Esophagus squamous epithelium (tissue), 4 donors: Measurements from ENCODE around the gene GAS5.

Experiments used
- CTCF ChIP-seq, 6 experiments: fragments of 450-650 bp in 4 of 6; fragments of 200-600 bp in 2 of 6; sonication (generic) in 2 of 6; IDR thresholded peaks; one replicate each; pipeline ENCODE4 v1.5.1; 2016 to 2019; ENCODE audit warnings: antibody characterized with exemption in 6 of 6, mild to moderate bottlenecking in 4 of 6, moderate library complexity in 4 of 6
- POLR2A ChIP-seq, 4 donors: fragments of 450-650 bp; IDR thresholded peaks; one replicate each; pipeline ENCODE4 v1.6.1; 2017; ENCODE audit warnings: antibody characterized with exemption in 4 of 4, mild to moderate bottlenecking in 4 of 4, moderate library complexity in 3 of 4

DNA sequence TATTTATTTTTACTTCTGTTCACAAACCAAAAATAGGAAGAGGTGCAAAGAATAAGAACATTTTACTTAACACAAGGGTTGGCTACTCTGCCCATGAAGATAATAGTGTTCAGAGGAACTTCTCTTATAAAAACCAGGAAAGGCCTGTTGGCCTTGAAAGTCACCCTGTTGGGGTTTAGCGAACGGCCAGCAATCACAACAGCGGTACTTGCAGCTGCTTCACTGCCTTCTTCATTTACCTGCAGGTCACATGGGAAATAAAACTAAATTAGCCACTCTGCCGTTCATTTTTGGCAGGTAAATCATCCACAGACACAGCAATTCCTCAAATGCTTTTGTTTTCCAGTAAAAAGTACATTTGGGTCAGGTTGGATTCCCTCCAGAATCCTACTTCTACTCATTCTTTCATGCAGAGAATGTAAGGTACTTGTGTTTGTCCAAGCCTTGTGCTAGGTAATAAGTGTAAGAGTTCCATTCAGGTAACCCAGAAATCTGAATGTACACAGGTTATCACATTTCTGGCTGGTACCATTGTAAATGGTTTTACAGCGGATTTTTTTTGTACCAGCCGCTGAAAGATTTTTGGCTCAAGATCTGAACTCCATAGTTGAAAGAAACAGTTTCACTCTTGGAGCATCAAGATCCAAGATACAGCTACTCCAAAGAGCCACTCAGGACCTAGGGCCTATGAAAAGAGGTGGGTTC, 36.2 kb upstream of the GAS5 start:
- TF ChIP-seq CTCF (IDR thresholded peaks at IDR 0.05) (no peak), POLR2A (IDR thresholded peaks at IDR 0.05) (no peak)
